ENCODE measurements around the gene LHX3. TPM values are rescaled to one million over a fixed set of nuclear protein-coding genes. Genes with fewer than 3 reads are reported as not detected.

The LHX3 gene
- total and polyA plus RNA-seq, 8 donors, result not detected

DNA sequence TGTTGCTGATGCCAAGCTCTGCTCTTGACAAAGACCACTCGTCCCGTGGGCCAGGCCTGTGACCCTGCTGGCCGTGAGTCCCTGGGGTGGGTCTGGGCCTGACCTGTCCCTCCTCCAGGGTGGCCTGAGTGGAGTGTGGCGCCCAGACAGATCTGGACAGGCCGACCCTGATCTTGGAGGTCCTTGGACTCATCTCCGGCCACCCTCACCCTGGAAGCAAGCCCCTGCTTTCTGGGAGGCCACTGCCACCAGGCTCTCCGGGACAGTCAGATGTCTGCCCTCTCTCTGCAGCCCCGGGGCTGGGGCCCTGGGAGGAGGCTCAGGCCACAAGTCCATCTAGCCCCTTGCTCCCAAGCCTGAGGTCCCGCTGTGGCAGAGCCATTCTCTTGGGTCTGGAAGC, 55.1 kb downstream of the LHX3 start:
- Histone ChIP-seq H3K36me3 (no peaks in the 10 kb centered on the region), H3K27ac (no peak overlapping the region), H3K4me1 (no peaks in the 10 kb centered on the region), H3K9me3 (no peaks in the 10 kb centered on the region), H3K27me3 (peaks cover 4 to 52% of the 10 kb centered on the region in 2 donors), H3K4me3 (no peak overlapping the region)
- no peak for ATAC-seq
- DNase-seq, result peak in 1 of 4 donors; percentile 55
- TF ChIP-seq, protein P1, sequence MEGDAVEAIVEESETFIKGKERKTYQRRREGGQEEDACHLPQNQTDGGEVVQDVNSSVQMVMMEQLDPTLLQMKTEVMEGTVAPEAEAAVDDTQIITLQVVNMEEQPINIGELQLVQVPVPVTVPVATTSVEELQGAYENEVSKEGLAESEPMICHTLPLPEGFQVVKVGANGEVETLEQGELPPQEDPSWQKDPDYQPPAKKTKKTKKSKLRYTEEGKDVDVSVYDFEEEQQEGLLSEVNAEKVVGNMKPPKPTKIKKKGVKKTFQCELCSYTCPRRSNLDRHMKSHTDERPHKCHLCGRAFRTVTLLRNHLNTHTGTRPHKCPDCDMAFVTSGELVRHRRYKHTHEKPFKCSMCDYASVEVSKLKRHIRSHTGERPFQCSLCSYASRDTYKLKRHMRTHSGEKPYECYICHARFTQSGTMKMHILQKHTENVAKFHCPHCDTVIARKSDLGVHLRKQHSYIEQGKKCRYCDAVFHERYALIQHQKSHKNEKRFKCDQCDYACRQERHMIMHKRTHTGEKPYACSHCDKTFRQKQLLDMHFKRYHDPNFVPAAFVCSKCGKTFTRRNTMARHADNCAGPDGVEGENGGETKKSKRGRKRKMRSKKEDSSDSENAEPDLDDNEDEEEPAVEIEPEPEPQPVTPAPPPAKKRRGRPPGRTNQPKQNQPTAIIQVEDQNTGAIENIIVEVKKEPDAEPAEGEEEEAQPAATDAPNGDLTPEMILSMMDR (IDR thresholded peaks at IDR 0.05), result no peak
- intact Hi-C loops (cut with DNase I), result no loop called here

DNA sequence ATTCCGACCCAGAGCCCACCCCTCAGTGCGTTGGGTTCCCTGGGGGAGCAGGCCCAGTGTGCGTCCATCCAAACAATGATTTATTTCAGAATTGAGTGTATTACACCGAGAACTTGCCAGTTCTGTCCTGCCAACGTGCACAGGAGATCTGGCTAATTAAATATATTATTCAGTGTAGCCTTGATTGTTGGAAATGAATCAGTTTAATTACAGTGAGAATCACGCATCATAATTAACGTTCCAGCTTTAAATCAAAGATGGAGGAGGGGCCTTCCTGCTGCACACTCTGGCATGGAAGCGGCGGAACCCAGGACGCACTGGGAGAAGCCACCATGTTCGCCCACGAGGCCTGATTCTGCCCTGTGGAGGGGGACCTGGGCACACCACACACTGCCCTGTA, 55.6 kb downstream of the LHX3 start:
- no peak for ATAC-seq
- intact Hi-C loops (cut with DNase I), result no loop called here
- TF ChIP-seq, protein P1 (IDR thresholded peaks at IDR 0.05), result no peak
- Histone ChIP-seq H3K27ac (no peak overlapping the region), H3K36me3 (no peaks in the 10 kb centered on the region), H3K9me3 (no peaks in the 10 kb centered on the region), H3K4me1 (no peaks in the 10 kb centered on the region), H3K27me3 (peaks cover 4 to 53% of the 10 kb centered on the region in 2 donors), H3K4me3 (no peak overlapping the region)
- peak in 1 of 4 donors; percentile 45 for DNase-seq

DNA sequence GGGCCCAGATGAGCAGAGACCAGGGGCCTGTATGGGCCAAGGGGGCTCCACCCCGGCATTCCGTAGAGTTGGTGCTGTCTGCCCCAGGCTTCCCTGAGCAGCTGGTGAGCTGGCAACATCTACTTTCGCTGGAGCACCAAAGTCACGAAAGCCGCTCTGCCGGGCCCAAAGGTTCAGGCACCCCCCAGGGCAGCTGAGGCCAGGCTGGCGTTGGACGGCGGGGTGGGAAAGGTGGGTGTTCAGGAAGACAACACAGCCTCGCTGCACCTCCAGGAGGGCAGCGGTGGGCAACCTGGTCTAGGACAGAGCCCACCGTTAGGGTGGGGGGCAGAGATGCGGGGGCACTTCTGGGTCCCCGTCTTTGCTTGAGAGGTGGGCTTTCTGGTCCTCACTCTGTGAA, 56.2 kb downstream of the LHX3 start:
- ATAC-seq (no peak), DNase-seq (peak in 1 of 4 donors; percentile 62)
- no peak overlapping the region for H3K27ac ChIP-seq
- no peaks in the 10 kb centered on the region for H3K9me3 ChIP-seq
- intact Hi-C loops (cut with DNase I), result no loop called here
- peaks cover 4 to 59% of the 10 kb centered on the region in 2 donors for H3K27me3 ChIP-seq
- TF ChIP-seq, protein P1 (IDR thresholded peaks at IDR 0.05), result no peak
- no peaks in the 10 kb centered on the region for H3K4me1 ChIP-seq
- H3K36me3 ChIP-seq, result no peaks in the 10 kb centered on the region
- H3K4me3 ChIP-seq, result no peak overlapping the region

DNA sequence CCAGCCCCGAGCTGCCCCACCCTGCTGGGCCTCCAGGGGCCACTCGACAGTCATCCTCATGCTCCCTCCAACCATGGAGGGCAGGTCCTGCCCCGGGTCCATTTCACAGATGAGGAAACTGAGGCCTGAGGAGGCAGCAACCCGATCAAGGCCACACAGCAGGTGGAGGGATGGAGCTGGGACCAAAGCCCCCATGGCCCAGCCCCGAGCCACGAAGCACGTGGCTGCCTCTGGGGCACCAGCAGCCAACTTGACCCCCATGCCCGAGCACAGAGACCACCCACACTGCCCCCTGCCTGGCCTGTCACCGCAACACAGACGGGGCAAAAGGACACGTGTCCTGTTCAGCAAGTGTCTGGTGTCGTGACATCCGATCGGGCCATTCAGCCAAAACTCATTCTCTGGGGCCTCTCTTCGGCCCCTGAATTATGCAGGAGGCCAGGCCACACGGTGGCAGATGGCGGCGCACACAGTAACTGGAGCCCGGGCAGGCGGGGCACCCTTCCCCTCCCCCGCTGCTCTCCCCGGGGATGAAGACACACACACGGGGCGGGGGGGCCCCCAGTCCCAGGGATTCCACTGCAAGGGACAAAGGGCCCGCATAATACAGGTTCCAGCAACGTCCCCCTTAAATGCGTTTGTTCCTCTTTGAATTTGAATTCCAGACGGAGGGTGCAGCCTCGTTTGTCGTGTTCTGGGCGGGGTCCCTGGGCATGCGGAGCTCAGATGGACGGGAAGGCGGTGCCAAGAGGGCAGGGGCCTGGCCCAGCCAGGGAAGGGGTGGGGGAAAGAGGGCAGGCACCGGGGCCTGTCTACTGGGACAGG, 56.8 kb downstream of the LHX3 start:
- TF ChIP-seq, protein P1 (IDR thresholded peaks at IDR 0.05), result no peak
- Histone ChIP-seq H3K27ac (no peak overlapping the region), H3K9me3 (no peaks in the 10 kb centered on the region), H3K4me1 (no peaks in the 10 kb centered on the region), H3K4me3 (no peak overlapping the region), H3K36me3 (no peaks in the 10 kb centered on the region), H3K27me3 (peaks cover 4 to 65% of the 10 kb centered on the region in 2 donors)
- no peak for ATAC-seq
- intact Hi-C loops (cut with DNase I), result no loop called here
- DNase-seq, result peak in 2 of 4 donors; percentile 36 to 54

DNA sequence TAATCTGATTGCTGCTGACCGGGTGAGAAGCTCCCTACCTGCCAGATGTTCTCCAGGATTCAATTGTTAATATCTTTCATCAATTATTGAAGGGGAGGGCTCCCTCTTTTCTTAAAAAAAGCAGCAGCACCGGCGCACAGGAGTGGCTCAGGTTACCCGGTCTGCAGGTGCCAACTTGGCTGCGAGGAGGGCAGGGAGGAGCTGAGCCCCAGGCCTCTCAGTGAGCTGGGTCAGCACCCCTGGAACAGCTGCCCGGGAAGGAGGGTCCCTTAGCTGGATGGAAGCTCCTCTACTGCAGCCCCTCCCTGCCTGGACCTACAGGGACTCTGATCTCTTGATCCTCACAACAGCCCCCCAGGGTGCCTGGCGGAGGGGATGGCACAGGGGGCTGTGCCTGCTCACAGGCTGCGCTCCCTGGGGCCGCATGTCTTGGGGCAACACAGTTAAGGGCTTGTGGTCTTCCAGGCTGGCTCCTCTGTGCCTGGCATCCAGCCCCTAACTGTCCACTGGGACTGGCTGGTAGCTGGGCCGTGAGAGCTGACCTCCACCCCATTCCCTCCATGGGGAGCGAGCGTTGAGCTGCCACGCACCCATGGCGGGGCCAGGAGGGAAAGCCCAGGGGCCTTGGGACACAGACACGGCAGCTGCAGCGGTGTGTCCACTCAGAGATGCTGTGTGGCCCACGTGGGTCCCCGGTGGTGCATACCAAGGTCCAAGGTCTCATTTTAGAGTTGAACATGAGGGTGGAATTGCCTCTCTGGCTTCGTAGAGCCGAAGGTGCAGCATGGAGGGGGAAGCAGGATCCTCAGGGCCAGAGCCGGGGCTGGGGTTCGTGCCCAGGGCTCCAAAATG, 57.7 kb downstream of the LHX3 start:
- Histone ChIP-seq H3K27ac (no peak overlapping the region), H3K9me3 (no peaks in the 10 kb centered on the region), H3K4me1 (no peaks in the 10 kb centered on the region), H3K27me3 (peaks cover 4 to 74% of the 10 kb centered on the region in 2 donors), H3K4me3 (no peak overlapping the region), H3K36me3 (no peaks in the 10 kb centered on the region)
- DNase-seq (peak in 1 of 4 donors; percentile 58), ATAC-seq (no peak)
- TF ChIP-seq, protein P1 (IDR thresholded peaks at IDR 0.05), result no peak
- intact Hi-C loops (cut with DNase I), result no loop called here

Measured in left lung (tissue), 10 donors.